ENCODE measurements around the gene GRK5.

GRK5 gene

DNA sequence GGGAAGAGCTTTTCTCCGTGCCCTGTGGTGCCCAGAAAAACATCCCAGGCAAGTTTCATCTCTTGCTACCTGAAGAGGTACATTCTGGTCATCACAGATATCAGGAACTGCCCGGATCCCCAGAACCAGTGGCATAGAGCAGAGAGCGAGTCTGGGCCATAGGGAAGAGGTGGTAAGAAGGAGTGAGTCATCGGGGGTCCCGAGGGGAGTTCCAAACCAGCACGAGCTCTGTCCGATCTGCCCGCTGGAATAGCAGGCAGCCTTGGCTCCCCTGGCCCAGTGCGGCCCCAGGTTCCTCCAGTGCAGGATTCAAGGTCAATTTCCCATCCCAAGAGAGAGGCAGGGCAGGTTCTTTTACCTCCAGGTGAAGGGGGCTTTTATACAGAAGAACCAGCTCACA lies 210.5 kb downstream of the GRK5 start:
- H3K9ac ChIP-seq (ENCODE audit: low read depth, low read length): no peak overlapping the region
- no peaks in the 10 kb centered on the region for H3K9me3 ChIP-seq (ENCODE audit: control insufficient read depth, insufficient read depth, low read length)
- H3K27me3 ChIP-seq (ENCODE audit: control insufficient read depth, insufficient read depth, low read length): no peaks in the 10 kb centered on the region
- H3K4me3 ChIP-seq (ENCODE audit: low read depth, low read length): no peak overlapping the region
- peaks cover 13% of the 10 kb centered on the region for H3K4me1 ChIP-seq (ENCODE audit: control insufficient read depth, insufficient read depth, low read length)
- H3K36me3 ChIP-seq (ENCODE audit: control insufficient read depth, insufficient read depth, low read length): no peaks in the 10 kb centered on the region
- no peak overlapping the region for H3K27ac ChIP-seq (ENCODE audit: low read depth, low read length)

DNA sequence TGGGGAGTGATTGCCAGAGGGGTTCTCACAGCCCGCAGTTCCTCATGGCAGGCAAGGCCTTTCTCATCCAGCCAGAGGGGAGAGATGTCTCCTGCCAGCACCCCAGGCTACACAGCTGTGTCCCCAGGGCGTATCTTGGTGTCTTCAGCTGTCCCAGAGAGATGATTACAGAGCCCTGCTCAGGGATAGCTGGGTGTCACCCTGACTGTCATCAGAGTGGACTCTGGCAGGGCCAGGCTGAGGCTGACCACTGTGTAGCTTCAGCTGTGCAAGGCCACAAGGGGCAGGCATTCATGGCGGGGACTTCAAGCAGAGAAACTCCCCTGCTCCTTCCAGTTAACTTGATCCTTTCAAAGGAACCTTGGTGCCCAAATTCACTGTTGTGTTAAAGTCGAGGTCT lies 211.0 kb downstream of the GRK5 start:
- H3K27ac ChIP-seq (ENCODE audit: low read depth, low read length): no peak overlapping the region
- H3K9ac ChIP-seq (ENCODE audit: low read depth, low read length): no peak overlapping the region
- H3K36me3 ChIP-seq (ENCODE audit: control insufficient read depth, insufficient read depth, low read length): no peaks in the 10 kb centered on the region
- H3K27me3 ChIP-seq (ENCODE audit: control insufficient read depth, insufficient read depth, low read length): no peaks in the 10 kb centered on the region
- H3K9me3 ChIP-seq (ENCODE audit: control insufficient read depth, insufficient read depth, low read length): no peaks in the 10 kb centered on the region
- H3K4me3 ChIP-seq (ENCODE audit: low read depth, low read length): no peak overlapping the region
- peaks cover 11% of the 10 kb centered on the region for H3K4me1 ChIP-seq (ENCODE audit: control insufficient read depth, insufficient read depth, low read length)

DNA sequence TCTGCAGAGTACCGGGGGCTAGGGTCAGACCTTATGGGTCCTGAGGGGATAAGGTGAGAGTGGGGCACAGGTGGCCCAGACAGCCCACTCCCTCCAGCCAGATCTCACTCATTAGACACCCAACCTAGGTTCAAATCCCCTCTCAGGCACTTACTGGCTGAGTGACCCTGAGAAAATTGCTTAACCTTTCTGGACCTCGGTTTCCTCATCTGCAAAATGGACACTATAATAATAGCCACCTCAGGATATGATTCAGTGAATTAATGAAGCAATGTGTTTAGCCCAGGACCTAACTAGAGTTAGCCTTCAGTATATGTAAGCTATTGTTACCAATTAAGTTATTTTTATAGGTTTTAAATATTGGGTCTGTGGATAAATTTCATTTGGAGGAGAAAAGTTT lies 212.6 kb downstream of the GRK5 start:
- Histone ChIP-seq H3K36me3 (ENCODE audit: control insufficient read depth, insufficient read depth, low read length) (no peaks in the 10 kb centered on the region), H3K27me3 (ENCODE audit: control insufficient read depth, insufficient read depth, low read length) (no peaks in the 10 kb centered on the region), H3K9me3 (ENCODE audit: control insufficient read depth, insufficient read depth, low read length) (no peaks in the 10 kb centered on the region), H3K27ac (ENCODE audit: low read depth, low read length) (no peak overlapping the region), H3K4me3 (ENCODE audit: low read depth, low read length) (no peak overlapping the region), H3K4me1 (ENCODE audit: control insufficient read depth, insufficient read depth, low read length) (peaks cover 11% of the 10 kb centered on the region), H3K9ac (ENCODE audit: low read depth, low read length) (no peak overlapping the region)

DNA sequence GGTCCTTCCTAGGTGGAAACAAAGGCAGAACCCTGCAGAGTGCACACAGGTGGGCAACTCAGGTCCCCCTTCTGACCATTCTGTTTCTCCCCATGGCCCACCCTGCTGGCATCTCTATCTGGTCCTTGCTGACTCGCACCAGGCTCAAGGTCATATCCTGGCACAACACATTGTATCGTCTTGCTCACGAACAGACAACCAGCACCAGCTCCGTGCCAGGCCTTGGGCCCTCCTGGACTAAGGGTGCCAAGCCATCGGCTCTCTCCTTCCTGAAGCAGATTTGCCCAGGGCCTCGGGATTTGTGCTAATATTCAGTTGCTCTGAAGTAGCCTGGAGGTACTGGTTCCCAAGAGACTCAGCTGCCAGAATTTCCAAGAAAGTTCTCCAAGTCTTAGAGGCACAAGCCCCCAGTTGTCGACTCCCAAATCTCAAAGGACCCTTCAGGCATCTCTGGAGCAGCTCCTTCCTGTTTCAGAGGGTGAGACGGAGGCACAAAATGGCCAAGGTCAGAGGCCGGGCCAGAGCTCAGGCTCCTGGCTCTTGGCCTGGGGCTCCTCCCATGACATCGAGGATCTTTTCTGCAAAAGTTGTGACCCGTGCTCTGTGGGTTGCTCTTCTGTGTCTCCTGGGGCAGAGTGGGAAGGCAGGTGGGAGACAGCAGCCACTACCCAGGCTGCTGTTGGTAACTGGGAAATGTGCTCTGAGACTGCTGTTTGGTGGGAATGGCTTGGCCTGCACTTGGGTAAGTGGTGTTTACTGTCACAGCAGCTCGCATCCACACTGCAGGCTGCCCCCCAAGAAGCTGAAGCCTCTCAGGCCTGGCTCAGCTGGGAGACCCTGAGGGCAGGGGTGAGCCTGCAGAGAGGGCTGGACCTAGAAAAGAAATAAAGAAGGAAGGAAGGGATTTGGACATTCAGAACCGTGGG lies 213.8 kb downstream of the GRK5 start:
- Histone ChIP-seq H3K4me3 (ENCODE audit: low read depth, low read length) (no peak overlapping the region), H3K27me3 (ENCODE audit: control insufficient read depth, insufficient read depth, low read length) (no peaks in the 10 kb centered on the region), H3K36me3 (ENCODE audit: control insufficient read depth, insufficient read depth, low read length) (no peaks in the 10 kb centered on the region), H3K27ac (ENCODE audit: low read depth, low read length) (no peak overlapping the region), H3K9me3 (ENCODE audit: control insufficient read depth, insufficient read depth, low read length) (no peaks in the 10 kb centered on the region), H3K4me1 (ENCODE audit: control insufficient read depth, insufficient read depth, low read length) (peaks cover 11% of the 10 kb centered on the region), H3K9ac (ENCODE audit: low read depth, low read length) (no peak overlapping the region)

DNA sequence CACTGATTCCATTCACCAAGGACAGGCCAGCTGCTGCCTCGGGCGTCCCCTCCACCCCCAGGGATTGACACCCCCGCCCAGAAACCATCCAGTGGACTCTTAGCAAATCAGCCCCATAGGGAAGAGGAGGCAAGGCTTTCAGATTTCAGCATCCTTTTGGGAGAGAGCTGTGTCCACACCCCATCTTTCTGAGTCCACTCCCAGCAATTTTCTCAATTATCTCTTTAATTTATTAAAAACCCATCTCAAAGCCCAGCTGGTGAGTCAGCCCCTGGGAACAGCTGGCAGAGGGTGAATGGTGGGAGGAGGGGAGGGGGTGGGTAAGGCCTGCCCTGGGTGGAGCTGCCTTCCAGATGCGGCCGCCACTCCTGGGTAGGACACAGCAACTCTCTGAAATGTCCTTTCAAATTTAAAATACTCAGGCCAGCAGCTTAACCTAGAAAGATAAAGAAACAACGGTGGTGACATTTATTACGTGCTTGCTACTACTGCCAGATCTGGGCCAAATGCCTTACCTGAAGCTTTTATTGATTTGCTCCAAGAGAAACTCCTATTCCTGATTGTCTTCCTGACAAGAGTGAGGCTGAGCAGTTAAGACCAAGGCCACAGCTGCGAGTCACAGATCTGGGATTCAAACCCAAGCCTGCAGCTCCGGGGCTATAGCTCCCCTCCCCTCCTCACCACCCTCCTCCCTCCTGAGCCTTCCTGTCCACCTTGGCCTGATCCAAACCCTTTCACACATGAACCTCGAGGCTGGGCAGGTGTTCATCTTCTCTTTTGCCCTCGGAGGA lies 214.7 kb downstream of the GRK5 start:
- Histone ChIP-seq H3K36me3 (ENCODE audit: control insufficient read depth, insufficient read depth, low read length) (no peaks in the 10 kb centered on the region), H3K9me3 (ENCODE audit: control insufficient read depth, insufficient read depth, low read length) (no peaks in the 10 kb centered on the region), H3K4me3 (ENCODE audit: low read depth, low read length) (no peak overlapping the region), H3K4me1 (ENCODE audit: control insufficient read depth, insufficient read depth, low read length) (peaks cover 11% of the 10 kb centered on the region), H3K27me3 (ENCODE audit: control insufficient read depth, insufficient read depth, low read length) (no peaks in the 10 kb centered on the region), H3K9ac (ENCODE audit: low read depth, low read length) (no peak overlapping the region), H3K27ac (ENCODE audit: low read depth, low read length) (no peak overlapping the region)

DNA sequence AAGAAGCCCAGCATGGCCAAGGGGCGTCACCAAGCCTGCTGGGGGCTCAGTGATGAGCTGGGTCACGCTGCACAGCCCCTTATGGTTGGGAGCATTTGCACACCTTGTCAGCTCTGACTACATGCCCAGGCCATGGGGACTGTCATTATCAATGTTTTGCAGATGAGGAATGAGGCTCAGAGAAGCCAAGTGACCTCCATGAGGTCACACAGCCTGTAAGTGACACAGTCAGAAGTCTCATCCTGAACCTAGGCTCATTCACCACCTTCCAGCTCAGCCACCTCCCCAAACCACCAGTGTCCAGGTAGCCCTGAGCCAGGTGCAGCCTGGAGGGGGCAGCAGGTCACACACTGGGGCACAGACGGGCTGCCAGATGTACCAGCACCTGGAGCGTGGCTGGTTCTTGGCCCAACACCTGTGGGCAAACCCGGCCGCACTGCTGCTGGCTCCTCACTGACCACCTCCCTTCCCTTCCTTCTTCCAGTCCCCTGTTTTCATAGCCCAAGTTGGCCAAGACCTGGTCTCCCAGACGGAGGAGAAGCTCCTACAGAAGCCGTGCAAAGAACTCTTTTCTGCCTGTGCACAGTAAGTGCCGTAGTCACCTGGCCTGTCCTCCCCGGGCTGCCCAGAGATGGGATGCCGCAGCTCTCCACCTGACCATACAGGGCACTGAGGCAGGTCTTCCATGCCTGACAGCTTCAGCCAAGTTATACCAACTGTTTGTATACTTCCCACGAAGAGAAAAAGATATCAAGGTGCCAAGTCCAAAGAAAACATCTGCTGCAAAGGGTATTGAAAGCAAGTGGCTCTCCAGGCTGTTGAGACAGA lies 215.5 kb downstream of the GRK5 start:
- H3K4me3 ChIP-seq (ENCODE audit: low read depth, low read length): no peak overlapping the region
- no peaks in the 10 kb centered on the region for H3K9me3 ChIP-seq (ENCODE audit: control insufficient read depth, insufficient read depth, low read length)
- no peak overlapping the region for H3K27ac ChIP-seq (ENCODE audit: low read depth, low read length)
- no peaks in the 10 kb centered on the region for H3K27me3 ChIP-seq (ENCODE audit: control insufficient read depth, insufficient read depth, low read length)
- no peak overlapping the region for H3K9ac ChIP-seq (ENCODE audit: low read depth, low read length)
- H3K36me3 ChIP-seq (ENCODE audit: control insufficient read depth, insufficient read depth, low read length): no peaks in the 10 kb centered on the region
- H3K4me1 ChIP-seq (ENCODE audit: control insufficient read depth, insufficient read depth, low read length): peaks cover 11% of the 10 kb centered on the region

DNA sequence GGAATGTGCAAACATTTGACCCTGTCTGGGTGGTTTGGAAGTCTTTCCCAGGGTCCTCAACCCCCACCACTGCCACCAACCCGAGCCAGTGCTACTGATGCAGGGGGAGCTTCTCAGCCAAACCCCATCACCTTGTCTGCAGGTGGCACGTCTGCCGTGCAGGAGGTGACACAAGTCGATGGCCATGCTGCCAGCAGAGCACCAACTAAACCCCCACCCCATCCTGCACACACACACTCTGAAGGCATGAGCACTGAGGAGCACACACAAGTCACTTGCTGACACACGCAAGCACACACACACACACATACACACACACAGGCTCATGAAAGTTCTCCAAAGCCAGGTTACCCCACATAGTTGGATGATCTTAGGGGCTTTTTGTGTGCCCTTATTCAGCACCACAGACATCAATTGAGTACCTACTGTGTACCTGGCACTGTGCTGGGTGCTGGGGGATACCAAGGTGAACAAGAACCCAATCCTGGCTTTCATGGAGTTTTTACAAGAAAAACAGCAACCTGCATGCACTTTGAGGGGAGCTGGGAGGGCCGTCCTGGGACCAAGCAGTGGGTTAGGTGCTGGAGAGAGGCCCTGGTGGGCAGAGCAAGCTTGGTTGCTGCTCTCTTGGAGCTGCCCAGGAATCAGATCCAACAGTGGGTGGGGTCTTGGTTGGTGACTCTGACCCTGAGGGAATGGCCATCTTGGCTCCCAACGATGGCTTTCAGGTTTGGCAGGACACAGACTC lies 216.3 kb downstream of the GRK5 start:
- H3K36me3 ChIP-seq (ENCODE audit: control insufficient read depth, insufficient read depth, low read length): no peaks in the 10 kb centered on the region
- H3K4me1 ChIP-seq (ENCODE audit: control insufficient read depth, insufficient read depth, low read length): peaks cover 11% of the 10 kb centered on the region
- no peak overlapping the region for H3K4me3 ChIP-seq (ENCODE audit: low read depth, low read length)
- no peak overlapping the region for H3K27ac ChIP-seq (ENCODE audit: low read depth, low read length)
- H3K9ac ChIP-seq (ENCODE audit: low read depth, low read length): no peak overlapping the region
- H3K27me3 ChIP-seq (ENCODE audit: control insufficient read depth, insufficient read depth, low read length): no peaks in the 10 kb centered on the region
- H3K9me3 ChIP-seq (ENCODE audit: control insufficient read depth, insufficient read depth, low read length): no peaks in the 10 kb centered on the region

DNA sequence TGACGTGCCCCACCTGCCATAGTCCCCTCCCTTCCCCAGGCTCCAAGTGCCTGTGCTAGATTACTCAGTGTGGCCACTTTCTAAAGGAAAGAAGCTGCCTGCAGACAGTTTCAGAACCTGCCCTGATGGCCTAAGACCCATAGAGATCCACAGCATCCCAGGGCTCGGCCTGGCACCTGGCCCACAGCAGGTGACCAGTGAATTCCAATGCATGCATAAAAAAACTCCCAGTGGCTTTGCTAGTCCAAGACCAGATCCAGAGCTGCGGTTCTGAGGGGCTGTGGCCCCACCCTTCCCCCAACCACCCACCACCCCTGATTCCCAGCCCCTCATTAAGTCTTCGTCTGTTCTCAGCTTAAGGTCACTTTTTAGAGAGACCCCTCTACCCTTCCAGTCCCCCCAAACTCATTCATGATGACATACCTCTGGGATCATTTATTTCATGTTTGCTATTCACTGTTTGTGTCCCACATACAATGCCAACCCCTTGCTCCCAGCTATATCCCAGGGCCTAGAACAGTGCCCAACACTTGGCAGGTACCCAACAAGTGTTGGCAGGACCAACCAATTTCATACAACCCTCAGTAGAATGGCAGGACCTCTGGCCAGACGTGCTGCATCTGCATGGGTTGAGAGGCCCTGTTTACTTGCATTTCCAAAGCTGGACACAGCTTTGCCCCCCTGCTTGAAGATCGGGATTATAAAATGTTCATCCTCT lies 217.0 kb downstream of the GRK5 start:
- H3K4me1 ChIP-seq (ENCODE audit: control insufficient read depth, insufficient read depth, low read length): peaks cover 11% of the 10 kb centered on the region
- no peak overlapping the region for H3K9ac ChIP-seq (ENCODE audit: low read depth, low read length)
- H3K9me3 ChIP-seq (ENCODE audit: control insufficient read depth, insufficient read depth, low read length): no peaks in the 10 kb centered on the region
- H3K27me3 ChIP-seq (ENCODE audit: control insufficient read depth, insufficient read depth, low read length): no peaks in the 10 kb centered on the region
- no peaks in the 10 kb centered on the region for H3K36me3 ChIP-seq (ENCODE audit: control insufficient read depth, insufficient read depth, low read length)
- no peak overlapping the region for H3K27ac ChIP-seq (ENCODE audit: low read depth, low read length)
- no peak overlapping the region for H3K4me3 ChIP-seq (ENCODE audit: low read depth, low read length)

DNA sequence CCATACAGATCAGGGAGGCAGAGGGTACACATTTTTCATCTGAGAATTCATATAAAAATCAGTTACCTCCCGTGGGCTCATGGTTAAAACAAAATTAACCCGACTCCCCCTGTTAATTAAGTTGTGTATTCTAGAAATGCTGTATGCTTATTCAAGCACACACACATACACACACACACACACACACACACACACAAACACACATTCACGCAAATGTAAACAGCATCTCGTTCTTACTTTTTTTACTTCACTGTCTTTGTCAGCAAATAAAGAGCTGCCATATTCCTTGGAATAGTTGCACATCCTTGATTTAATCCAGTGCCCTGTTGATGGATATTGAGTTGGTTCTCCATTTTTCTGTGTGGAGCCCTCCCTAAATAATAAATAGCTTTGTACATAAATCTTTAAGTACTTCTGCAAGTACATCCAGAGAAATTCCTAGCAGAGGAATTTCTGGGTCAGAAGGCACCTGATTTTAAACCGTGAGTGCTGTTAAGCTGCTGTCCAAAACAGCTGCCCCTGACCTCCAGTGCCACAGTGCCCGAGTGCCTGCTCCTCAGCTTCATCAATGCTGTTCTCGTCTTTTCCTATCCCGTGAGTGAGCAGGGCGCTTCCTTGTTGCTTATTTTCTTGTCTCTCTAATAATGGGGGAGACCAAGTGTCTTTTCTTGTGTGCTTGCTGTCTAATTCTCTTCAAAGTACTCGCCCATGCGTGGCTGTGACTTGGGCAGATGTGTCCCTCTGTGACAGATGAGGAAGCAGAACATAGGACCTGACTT lies 217.9 kb downstream of the GRK5 start:
- no peak overlapping the region for H3K4me3 ChIP-seq (ENCODE audit: low read depth, low read length)
- H3K9me3 ChIP-seq (ENCODE audit: control insufficient read depth, insufficient read depth, low read length): no peaks in the 10 kb centered on the region
- no peaks in the 10 kb centered on the region for H3K27me3 ChIP-seq (ENCODE audit: control insufficient read depth, insufficient read depth, low read length)
- H3K9ac ChIP-seq (ENCODE audit: low read depth, low read length): no peak overlapping the region
- H3K4me1 ChIP-seq (ENCODE audit: control insufficient read depth, insufficient read depth, low read length): peaks cover 11% of the 10 kb centered on the region
- H3K27ac ChIP-seq (ENCODE audit: low read depth, low read length): no peak overlapping the region
- H3K36me3 ChIP-seq (ENCODE audit: control insufficient read depth, insufficient read depth, low read length): no peaks in the 10 kb centered on the region
